Middle frontal gyrus (tissue), 1 donor: ENCODE results near the gene CACNA2D3.

ENCODE experiments used
- DNase-seq: peaks from one replicate; pipeline ENCODE4 v3.0.0-alpha.2; 2015; ENCODE audit warnings: low spot score; ENCODE audit errors: extremely low spot score

Gene CACNA2D3

DNA sequence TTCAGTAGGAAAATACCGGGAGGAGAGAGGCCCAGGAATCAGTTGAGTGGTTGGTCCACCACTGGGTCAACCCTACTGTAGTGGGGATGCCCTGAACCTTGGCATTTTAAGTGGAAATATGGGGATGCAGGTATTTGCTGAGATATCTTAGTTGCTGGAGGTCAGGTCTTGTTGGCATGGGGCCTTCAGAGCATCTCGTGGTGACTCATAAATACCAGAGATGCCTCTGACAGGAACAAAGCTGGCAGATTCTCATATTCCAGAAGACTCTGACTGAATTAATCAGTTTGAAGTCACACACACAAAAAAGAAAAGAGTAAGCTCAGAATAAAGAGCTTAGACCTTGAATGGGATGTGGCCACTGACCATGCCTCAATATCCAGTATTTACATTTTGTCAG lies 91.6 kb downstream of the CACNA2D3 start:
- DNase-seq = no peak

DNA sequence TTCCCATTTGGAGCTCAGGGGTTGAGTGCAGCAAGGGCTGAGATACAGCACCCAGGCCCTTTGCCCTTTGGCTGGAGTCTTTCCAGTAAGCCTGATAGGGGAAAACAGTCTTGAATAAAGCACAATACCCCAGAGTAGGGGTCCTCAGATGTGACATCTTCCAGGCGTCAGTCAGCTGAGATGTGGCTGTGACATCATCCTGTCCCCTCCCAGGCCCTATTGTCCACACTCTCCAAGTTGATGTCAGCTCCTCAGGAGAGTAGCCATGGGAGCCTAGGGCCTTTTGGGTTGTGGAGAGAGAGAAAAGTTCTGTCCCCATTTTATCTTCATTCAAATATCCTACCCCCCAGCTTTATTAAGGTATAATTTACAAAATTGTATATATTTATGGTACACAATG lies 92.5 kb downstream of the CACNA2D3 start:
- DNase-seq = no peak

DNA sequence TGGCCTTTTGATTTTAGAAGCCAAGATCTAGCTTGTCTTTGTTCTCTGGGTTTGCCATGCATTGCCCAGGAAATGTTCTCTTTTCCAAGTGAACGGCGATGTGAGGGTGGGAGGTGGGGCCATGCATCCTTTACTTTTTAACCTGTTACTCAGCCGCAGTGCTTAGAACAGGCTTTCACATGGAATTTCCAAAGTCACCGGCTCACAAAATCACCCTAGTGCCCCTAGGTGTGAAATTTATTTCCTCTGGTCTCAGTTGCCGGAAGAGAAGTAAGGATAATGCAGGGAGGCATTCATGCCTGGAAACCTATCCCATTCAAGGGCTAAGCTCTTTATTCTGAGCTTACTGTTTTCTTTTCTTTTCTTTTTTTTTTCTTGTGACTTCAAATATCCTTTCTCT lies 93.2 kb downstream of the CACNA2D3 start:
- DNase-seq = no peak

DNA sequence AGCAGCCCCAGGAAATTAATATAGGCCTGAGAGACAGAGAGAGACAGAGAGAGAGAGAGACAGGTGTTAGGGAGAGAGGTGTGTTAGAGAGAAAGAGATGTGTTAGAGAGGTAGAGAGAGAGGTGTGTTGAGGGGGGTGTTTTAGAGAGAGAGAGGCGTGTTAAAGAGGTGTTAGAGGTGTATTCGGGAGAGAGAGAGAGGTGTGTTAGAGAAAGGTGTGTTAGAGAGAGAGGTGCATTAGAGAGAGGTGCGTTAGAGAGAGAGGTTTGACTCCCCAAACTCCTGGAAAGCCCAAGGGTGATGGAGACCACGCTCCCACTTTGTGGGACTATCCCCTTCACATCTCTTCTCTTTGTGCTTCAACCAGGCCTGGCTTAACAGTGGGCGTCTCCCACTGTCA lies 95.5 kb downstream of the CACNA2D3 start:
- no peak for DNase-seq

DNA sequence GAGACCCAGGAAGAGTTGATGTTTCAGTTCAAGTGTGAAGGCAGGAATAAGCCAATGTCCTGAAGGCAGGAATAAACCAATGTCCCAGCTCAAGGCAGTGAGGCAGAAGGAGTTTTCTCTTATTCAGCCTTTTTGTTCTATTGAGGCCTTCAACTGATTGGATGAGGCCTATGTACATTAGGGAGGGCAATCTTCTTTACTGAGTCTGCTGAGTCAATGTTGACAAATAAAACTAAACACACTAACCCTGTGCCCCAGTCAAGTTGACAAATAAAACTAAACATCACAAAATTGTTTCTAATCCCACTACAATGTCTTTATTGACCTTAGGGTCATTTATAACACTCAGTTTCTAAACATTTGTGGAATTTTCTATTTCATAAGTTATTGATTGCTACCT lies 100.0 kb downstream of the CACNA2D3 start:
- no peak for DNase-seq

DNA sequence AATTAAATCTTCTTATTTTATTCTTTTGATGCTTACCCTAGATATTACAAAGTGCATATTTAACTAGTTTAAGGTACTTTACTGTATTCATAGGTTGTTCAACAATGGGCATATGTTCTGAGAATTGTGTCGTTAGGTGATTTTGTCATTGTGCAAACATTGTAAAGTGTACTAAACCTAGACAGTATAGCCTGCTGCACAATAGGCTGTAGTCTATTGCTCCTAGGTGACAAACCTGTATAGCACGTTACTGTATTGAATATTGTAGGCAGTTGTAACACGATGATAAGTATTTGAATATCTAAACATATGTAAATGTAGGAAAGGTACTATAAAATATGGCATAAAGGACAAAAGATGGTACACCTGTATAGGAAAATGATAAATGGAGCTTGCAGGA lies 100.7 kb downstream of the CACNA2D3 start:
- DNase-seq = no peak

DNA sequence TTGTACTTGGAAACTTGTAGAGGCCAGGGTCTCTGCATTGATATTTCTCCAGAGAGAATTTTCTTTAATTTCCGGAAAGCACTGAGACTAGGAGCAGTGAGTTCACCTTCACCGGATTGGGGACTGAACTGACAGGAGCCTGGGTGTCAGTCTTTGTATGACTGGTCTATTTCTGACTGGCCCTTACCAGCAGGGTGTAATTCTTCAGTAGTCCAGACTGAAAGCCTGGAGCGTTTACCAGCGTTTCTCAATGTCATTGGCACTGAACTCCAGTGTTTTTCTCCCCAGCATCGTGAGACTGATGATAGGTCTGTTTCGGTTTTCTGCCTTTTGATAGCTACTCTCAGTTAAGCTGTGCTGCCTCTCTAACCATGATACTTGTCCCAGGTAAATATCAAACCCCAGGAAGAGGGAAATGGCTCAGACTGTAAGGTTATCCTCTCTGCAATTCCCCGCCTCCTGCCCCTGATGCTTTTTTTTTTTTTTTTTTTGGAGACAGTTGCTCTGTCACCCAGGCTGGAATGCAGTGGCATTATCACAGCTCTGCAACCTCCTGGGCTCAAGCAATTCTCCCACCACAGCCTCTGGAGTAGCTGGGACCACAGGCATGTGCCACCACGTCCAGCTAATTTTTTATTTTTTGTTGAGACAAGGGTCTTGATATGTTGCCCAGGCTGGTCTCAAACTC lies 103.6 kb downstream of the CACNA2D3 start:
- DNase-seq = no peak

DNA sequence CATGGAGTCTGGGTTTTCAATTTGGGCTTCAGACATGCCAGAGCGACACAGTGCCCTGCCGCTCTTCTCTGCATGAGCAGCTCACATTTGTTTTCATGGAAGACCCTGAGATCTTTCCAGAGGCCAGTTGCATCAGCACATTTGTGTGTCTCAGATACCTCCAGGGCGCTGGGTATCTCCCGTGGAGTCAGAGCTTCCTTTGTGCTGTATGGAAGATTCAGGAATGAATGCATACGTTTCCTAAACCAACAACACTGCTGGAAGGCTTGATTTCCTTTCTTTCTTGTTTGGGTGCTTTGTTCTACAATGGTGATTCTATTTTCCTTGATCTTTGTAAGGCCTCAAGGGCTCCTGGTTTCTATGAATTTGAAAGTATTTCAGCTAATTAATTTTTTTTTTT lies 106.5 kb downstream of the CACNA2D3 start:
- DNase-seq = no peak

DNA sequence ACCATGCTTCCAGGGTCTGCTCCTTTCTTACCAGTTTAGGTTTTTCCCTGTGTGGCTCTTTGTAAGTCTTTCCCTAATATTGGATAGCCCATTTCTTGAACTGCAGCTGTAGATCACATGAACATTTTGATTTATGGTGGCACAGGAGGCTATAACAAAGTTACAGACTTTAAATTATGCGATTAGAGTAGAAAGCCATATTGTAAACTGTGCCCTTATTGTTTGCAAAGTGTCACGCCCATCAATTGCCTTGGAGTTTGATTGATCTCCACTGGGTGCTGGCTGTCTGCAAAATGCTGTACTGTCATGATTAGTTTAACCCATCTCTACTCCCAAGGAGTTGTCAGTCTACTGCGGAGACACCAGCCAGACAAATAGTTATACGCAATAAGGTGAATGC lies 110.3 kb downstream of the CACNA2D3 start:
- DNase-seq = no peak

DNA sequence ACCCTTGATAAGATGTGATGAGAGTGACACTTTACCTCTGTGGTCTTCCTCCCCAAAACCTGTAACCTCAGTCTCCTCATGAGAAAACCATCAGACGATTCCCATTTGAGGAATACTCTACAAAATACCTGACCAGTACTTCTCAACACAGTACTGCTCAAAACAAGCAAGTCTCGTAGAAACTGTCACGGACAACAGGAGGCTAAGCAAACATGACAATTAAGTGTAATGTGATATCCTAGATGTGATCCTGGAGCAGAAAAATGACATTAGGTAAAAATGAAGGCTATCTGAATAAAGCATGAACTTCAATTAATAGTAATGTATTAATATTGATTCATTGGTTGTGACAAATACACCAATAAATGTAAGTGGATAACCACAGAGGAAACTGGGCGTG lies 113.6 kb downstream of the CACNA2D3 start:
- no peak for DNase-seq

DNA sequence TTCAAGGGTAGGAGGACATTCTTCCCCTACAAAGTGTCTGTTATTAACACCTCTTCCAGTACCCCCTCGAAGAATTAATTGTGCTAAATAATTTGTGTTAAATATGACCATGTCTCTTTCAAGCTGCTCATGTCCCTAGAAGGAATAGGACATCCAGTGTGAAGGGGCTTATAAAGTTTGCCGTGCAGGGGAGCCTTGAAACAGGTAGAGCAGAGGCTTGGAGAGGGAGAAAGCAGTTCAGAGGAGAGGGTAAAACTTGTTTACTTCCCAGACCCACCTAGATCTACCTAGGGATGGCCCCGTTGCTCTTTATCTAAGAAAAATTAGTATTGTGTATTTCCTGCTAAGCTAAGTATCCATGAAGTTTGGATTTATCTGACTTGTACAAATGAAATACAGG lies 114.8 kb downstream of the CACNA2D3 start:
- no peak for DNase-seq

DNA sequence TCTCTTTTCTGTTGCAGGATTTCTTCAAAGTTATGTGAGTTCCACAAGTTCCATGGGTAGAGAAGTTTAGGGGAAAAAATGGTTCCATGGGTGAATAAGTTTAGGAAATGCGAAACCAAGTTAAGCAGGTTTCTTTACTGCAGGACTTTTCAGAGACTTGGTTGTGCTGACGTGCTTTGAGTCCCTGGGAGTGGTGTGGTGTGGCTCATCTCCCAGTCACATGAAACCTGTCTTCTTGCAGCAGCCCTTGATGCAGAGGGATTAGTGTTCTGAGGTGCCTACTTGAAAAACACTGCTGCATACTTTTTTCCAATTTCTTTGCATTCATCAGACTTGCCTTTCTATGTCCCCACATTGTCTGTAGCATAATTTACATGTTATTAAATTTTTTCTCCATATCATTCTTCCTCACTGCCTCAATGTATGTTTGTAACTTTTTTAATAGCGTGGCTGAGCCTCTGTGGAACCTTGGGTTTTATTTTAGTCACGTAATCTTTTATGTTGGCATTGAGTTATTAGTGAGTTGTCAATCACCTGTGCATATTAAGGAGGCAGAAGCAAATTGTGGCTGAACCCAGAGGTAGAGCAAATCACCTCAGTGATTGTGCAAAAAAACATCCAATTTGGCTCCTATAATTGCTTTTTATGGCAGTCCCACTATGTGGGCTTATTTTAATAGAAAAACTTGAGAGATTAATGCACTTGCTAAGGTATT lies 115.6 kb downstream of the CACNA2D3 start:
- no peak for DNase-seq

DNA sequence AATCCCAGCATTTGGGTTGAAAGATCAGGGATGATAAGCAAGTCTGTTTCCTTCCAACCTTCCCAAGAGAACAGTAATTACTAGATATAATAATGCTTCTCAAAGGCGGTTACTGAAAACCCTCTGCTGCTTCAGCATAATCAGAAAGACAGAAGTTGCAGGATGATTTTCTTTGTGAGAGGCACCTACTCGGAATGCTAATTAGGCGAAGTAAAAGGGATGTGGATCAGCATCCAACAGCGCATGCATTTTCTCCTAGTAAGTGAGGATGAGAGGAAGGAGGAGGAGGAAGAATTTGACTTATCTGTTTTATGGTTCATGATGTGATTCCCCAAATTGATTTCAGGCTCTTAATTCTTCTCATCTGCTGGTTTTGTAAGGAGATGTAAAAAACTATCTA lies 118.0 kb downstream of the CACNA2D3 start:
- no peak for DNase-seq

DNA sequence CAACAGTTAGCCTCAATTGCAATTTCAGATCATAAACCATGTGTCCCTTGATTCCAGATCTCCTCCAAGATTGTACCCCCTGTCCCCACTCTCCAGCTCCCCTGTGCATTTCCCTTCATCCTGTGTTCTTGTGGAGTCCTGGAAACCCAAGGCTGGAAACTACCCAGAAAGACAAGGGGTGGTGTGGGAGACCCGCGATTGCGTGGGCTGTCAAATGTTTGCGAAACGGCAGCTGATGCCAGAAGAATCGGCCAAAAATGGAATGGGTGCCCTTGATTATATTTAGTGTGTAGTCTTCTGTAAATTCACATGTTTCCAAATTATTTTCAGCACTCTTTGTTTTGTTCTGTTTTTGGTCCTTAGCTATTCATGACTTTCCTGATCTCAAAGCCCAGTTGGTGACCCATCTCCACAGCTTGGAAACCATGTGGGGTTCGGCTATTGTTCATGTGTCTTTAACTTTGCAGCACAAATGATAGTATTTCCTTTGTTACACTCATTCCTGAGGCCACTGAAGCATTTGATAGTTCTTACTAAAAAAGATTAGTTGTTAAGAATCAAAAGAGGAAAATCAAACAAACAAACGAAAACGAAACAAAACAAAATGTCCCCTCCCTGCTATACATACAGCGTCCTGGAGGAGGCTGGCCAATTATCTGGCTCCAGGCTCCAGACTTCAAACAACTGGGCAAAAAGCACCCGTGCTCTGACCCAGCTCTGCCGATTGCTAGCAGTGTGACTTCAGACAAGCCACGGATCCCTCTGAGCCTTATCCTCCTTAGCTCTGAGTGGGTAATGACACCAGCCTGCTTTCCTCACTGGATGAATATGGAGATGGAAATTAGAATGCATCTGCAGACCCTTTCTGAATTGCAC lies 120.9 kb downstream of the CACNA2D3 start:
- DNase-seq = no peak

DNA sequence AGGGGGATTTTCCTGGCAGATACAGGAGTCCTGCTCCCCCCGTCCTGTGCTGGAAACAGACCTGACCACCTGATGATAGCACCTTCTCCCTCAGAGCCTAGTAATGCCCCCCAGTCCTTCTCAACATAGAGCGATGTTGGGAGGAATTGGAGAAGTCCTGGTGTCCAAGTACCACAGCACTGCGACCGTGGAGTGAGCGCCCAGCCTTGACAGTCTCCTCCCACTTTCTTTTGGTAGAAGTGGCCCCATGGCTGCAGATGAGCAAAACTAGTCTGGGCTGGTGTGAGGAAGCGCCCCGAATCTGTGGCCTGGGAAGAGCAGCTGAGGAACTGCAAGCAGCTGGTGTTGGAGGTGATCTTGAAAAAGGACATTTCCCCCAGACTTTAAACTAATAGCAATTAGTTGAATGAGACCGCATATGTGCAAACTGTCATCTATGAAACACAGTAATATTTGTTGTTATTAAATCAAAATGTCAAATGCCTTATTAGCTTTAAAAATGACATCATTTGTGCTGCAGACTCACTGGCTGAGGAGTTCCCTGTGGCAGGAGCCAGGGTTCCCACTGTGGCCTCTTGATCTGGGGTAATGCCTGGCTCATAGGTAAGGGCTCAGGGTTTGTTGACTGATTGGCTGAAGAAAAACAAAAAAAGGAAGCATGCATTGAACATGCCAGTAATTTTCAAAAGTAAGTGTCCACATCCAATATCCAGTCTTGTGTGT lies 121.8 kb downstream of the CACNA2D3 start:
- no peak for DNase-seq

DNA sequence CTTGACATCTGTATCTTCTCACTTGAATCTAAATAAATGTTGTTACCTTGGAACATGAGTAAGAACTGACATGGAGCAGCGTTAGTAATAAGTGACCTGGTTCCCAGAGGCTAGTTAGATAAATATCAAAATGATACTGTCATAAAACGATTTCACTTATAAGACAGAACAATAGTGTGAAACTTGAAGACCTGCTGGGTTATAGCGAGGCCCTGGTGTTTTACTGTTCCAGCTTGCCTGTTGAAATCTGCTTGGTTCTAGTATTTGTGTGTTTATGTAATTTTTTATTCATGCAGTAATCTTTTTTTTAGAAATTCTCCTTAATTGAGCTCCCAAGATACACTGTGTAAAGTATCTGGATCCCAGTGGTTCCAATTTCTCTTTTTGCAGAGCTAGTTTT lies 129.4 kb downstream of the CACNA2D3 start:
- DNase-seq = no peak

DNA sequence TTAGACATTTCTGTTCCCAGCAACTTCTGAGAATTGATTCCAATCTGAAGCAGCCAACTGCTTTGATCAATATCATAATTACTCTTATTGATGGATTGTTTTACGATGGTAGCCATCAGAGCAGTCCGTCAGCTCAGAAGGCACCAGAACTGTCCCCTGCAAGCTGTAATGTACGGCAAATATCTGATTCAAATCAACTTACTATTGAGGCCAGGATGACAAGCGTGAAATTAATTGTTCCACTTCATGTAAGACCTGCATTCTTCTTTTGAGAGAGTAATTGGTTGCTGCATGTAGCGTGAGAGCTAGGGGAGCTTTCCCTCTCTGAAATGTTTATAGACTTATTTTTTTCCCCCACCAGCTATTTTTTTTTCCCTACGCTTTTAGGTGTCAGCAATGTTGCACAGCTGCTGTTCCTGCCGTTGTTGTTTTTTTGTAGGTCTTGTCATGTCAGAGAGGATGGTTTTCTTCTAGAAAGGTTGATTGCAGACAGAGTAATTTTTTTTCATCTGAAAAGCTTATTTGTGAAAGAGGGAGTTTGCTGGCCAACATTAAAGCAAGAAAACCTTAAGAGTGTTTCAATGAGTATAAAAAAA lies 134.9 kb downstream of the CACNA2D3 start:
- DNase-seq = no peak

DNA sequence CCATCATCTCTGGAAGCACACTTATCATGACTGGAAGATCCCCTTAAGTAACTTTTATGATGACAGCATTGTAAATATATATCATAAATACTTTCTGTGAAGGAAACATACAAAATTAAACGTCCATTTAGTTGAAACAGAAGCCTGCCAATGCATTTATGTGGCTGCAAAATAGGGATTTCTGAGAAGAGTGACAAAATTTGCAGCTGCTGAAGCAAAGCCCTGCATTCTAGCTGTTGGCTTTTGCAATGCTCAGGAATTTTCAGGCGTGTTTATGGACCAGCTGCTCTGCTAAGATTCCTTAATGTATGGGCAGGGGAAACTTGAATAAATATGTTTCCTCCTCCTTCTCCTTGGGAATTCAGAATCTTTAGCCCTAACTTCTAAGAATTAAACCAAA lies 137.3 kb downstream of the CACNA2D3 start:
- no peak for DNase-seq

DNA sequence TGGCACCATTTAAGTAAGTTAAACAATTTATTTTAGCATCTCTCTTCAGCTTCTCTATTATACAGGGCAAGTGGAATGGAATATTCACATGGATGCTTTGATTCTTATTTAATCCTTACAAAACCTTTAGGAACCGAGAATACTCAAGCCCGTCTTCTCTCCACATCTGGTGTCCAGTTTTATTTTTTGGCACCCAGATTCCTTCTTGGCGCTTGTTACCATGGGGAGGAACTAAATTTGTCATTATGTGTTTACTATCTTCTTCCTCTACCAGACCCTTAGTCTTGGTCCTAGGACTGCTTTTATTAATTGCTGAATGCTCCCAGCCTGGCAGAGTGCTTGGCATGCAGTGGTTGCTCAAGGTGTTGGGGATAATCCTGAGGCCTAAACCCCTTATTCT lies 138.8 kb downstream of the CACNA2D3 start:
- DNase-seq = no peak

DNA sequence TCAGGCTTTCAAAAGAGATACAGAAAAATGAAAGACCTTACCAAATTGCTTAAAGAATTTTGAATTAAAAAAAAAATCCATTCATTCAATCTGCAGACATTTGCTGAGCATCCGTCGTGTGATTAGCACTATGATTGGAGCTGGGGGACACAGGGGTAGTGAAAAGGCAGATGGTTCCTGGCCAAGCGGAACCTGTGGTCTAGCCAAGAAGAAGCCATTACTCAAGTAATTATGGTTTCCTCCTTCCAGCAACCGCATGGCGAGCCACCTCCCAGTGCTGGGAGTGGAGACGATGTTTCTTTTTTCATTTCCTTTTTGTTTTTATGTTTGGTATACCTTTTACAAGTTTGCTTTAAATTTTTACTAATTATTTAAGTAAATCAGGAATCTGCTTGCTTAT lies 140.2 kb downstream of the CACNA2D3 start:
- no peak for DNase-seq

DNA sequence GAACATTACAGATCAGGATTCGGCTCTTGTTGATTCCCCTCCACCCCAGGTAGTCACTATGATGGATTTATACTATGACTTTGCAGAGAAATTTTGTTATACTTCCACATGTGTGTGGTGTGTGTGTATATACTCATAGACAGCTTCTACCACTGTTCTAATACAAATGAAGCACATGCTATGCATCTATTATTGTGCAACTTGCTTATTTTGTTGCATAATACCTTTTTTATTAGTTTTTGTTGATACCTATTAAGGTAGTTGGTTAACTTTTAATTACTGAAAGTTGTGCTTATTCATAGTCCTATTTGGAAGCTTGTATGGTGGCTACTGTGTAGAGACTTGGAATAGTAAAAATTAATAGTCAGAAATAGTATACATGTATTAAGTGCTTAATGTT lies 140.6 kb downstream of the CACNA2D3 start:
- no peak for DNase-seq
